GM21381 (cell line): ENCODE measurements around the gene PRDM2.

Source experiments
- ATAC-seq: cut with Tn5 transposase; IDR thresholded peaks from one replicate; pipeline ENCODE4 v1.9.1; 2021; ENCODE audit warnings: mild to moderate bottlenecking, moderate library complexity; ENCODE audit not compliant: unreplicated experiment

The PRDM2 gene

DNA sequence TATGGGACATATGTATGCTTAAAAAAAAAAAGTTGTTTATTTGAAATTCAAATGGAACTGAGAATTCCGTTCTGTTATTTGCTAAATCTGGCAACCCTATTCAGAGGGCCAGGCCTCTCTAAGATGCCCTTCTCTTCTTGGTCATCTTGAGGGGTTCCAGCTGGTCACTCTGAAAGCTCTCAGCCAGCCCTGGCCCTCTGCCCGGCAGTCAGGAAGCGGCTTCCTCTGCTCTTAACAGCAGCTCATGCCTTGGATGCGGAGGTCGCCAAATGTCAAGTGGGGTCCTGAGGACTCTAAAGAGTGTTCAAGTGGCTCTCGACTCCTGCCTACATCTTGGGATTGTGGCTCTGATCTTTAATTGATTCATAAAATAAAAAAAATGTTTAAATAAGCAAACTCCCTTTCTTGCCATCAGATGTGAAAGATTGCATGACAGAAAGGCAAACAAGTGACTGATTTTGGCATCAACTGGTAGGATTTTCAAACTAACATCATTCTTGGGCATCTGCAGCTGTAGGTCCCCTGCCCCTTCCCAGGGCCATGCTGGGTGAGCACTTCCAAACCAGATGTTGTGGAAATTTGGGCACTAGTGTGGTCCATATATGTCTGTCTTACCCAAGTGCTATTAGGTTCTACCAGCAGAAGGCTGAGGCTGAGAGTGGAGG lies 130.8 kb downstream of the PRDM2 start:
- no peak for ATAC-seq

DNA sequence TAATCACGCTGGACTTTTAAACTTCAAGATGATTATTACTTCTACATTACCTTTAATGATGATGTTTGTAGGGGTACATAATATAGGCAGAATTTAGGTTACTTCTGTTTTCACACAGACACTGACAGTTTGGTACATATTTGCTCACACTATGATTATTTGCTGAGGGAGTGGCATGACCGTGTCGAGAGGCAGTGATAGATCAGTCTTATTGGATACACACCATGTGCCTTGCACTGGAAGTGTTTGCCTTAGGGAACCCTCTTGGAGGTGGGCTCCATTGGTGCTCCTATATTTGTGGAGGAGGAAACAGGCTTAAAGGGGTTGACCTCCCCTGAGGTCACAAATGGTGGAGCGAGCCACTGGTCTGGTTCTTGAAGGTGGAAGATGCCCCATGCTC lies 132.1 kb downstream of the PRDM2 start:
- no peak for ATAC-seq

DNA sequence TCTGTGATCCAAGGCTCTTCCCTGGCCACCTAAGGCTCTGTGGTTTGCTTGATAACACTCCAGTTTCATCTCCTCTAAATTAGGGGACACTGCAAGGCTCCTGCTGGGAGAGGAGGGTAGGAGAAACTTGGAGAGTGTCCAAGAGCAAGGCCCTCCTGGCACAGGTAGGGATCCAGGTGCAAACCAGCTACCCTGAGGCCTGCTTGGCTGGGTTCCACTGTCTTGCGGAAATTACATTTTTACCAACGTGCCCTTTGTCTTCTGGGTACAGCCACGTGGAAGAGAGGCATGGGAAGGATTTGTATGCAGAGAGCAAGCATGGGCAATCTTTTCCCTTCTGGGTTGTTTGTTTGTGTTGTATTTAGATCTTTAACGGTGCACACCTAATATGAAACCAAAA lies 132.5 kb downstream of the PRDM2 start:
- ATAC-seq: no peak

DNA sequence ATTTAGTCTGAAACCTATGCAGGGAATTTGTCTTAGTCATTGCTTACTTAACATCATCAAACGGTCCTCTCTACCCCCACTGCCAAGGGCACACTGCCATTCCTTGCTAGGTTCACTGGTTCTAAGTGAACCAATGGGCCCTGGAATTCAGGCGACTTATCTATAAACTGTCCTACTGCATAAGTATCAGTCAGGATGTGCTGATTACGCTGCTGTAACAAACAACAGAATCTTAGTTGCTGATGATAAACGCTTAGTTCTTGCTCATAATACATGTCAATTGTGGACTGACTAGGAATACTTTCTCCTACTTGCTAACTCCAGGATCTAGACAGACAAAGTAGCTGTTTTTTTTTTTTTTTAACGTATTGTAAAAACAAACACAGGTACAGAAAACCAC lies 136.1 kb downstream of the PRDM2 start:
- no peak for ATAC-seq

DNA sequence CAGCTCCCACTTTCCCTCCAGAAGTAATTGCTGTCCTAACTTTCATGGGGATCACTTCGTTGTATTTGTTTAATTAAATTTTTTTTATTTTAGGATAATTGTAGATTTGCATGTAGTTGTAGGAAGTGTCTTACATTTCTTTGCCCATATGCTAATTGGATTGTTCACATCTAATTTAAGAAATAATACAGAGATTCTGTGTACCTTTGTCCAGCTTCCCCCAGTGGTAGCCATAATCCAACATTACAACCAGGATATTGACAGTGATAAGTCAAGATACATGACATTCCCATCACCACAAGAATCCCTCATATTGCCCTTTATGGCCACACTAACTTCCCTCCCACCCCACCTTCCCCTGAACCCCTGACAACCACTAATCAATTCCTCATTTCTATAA lies 136.6 kb downstream of the PRDM2 start:
- no peak for ATAC-seq

DNA sequence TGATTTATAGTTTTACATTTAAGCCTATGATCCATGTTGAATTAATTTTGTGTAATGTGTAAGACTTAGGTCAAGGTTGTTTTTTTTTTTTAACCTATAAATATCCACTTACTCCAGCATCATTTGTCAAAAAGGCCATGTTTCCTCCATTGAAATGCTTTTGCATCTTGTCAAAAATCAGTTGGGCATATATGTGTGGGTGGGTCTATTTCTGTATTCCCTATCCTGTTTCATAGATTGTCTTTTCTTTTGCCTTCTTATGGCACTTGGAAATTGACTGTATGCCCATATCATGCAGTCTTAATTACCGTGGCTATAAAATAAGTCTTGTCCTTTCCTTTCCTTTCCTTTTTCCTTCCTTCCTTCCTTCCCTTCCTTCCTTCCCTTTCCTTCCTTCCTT lies 138.2 kb downstream of the PRDM2 start:
- ATAC-seq: no peak

DNA sequence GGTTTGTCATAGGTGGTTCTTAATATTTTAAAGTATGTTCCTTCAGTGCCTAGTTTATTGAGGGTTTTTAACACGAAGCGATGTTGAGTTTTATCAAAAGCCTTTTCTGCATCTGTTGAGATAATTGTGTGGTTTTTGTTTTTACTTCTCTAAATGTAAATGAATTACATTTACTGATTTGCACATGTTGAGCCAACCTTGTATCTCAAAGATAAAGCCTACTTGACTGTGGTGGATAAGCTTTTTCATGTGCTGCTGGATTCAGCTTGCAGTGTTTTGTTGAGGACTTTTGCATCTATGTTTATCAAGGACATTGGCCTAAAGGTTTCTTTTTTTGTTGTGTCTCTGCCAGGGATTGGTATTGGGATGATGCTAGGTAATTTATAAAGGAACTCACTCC lies 142.5 kb downstream of the PRDM2 start:
- ATAC-seq: no peak

DNA sequence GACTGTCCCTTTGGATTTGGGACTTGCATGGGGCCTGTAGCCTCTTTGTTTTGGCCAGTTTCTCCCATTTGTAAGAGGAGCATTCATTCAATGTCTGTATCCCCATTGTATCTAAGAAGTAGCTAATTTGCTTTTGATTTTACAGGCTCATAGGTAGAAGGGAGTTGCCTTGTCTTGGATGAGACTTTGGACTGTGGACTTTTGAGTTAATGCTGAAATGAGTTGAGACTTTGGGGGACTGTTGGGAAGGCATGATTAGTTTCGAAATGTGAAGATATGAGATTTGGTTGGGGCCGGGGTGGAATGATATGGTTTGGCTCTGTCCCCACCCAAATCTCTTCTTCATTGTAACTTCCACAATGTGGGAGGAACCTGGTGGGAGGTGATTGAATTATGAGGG lies 151.7 kb downstream of the PRDM2 start:
- no peak for ATAC-seq

DNA sequence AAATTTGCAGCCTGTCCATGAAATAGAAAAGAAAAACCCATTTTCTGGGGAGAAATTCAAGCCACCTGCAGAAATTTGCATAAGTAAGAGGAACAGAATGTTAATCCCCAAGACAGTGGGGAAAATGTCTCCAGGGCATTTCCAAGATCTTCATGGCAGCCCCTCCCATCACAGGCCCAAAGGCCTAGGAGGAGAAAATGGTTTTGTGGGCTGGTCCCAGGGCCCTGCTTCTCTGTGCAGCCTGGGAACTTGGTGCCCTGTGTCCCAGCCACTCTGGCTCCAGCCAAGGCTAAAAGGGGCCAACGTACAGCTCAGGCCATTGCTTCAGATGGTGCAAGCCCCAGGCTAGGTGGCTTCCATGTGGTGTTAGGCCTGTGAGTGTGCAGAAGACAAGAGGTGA lies 155.6 kb downstream of the PRDM2 start:
- ATAC-seq: no peak

DNA sequence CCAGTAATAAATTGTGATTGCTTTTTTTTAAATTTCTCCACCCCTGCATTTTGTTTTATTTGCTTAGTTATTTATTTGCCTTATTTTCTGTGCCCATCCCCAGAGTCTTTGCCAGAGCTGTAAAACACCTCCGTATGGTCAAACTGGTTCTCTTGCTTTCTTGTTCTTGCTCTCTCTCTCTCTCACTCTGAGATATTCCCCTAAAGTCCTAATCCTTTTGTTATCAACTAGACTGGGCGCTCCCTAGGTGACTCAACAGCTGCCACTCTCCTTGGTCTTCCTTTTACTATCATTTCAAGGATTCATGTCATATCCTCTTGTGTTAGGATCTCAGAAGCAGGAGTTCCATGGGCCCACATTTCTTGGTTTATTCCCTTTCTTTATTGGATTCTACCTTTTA lies 160.0 kb downstream of the PRDM2 start:
- no peak for ATAC-seq

DNA sequence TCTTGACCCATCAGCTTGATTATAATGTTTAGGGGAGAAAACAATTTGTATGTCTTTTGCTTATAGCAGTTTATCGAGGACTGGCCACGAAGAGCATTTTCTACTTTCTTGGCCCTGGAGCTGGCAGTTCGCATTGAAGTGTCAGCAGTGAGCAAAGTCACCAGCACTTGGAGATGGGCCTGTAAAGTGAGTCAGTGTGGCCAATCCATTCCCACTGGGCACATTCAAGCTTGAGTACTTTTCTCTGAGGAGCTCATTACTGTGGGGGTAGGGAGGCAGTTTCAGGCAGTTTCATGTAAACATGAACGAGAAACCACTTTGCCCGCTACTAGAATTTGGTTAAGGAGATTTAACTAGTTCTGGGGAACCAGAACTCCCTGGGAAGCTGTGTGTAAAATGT lies 164.8 kb downstream of the PRDM2 start:
- no peak for ATAC-seq

DNA sequence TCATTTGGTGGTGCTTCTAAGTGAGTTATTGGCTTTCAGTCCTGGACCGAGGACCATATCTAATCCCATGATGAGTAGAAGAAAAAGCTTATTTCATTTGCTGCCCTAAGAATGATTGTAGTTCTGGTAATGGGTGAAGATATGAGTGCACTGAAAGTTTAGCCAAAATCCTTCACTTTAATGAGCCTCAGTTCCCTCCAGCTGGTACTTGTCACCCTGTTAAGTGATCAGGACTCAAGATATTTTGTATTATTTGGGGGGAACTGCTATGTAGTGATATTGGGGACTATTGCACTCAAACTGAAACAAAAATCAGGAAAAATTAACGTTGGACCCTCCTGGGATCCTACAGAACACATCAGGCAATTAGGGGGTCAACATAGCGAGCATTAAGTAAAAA lies 165.9 kb downstream of the PRDM2 start:
- ATAC-seq: no peak

DNA sequence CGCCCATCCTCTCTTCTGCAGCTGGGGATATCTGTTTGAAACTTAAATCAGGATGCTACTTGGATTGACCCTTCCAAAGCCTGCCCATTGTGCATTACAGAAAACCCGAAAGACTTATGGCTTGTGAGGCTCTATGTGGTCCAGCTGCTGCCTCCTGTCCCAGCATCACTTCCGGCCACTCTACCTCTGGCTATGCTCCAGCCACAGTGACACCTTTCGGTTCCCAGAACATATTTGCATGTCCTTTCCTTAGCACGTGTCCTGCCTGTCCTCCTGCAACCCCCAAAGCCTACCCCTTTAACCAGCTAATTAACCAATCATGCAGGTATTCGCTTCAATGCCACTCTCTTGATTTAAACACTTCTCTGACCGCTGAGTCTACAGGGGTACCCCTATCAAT lies 167.6 kb downstream of the PRDM2 start:
- ATAC-seq: no peak

DNA sequence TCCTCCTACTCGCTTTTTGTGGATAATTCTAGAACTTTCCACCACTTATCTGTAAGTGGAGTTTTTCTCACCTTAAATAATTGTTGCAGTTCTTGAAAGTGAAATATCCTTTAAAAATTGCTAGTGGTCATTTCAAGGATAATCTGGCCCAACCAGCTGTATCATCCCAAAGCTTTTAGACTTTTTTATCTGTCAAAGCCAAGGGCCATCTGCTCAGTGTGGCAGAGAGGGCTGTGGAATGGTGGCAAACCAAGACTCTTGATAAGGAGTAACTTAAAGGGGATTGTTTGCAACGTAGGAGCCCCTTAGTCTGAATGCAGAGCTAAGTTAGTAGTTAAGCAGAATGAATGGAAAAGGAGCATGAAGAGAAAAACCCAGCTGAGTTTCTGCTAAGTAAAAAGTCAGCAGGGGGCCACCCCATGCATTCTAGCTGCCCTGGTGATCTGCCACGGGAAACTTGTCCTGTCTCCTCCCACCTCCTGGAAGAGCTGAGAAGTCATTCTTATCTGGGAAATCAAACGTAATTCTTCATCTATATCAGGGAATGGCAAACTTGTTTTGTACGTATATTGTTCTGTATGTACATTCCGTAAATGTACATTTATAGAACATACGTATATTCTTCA lies 169.3 kb downstream of the PRDM2 start:
- no peak for ATAC-seq

DNA sequence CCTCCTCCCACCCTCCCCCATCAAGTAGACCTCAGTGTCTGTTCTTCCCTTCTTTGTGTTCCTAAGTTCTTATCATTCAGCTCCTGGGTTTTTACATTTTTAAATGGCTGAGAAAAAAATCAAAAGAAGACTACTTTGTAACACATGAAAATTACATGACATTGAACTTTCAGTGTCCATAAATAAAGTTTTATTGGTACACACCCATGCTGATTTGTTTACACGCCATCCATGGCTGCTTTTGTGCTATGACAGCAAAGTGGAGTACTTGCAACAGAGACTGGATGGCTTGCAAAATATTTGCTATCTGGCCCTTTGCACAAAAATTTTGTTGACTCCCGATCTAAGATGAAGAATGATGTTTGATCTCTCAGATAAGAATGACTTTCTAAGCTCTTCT lies 171.4 kb downstream of the PRDM2 start:
- ATAC-seq: no peak

DNA sequence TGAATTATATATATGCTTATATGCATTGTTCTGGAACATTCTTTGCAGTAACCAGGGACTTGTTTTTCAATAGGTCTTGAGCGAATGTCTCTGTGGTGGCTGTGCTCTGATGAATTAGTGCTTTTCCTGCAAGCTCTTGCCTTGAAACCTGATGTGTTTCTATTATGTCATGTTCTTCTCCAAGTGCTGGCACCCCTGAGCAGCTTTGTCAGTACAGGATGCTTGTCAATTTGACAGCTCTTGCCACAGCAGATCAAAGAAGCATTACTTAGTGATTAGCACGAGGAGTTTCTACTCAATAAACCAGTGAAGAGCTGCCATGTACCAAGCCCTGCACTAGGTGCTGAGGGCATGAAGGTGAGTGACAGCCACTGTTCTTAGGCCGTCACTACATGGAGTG lies 171.9 kb downstream of the PRDM2 start:
- ATAC-seq: no peak

DNA sequence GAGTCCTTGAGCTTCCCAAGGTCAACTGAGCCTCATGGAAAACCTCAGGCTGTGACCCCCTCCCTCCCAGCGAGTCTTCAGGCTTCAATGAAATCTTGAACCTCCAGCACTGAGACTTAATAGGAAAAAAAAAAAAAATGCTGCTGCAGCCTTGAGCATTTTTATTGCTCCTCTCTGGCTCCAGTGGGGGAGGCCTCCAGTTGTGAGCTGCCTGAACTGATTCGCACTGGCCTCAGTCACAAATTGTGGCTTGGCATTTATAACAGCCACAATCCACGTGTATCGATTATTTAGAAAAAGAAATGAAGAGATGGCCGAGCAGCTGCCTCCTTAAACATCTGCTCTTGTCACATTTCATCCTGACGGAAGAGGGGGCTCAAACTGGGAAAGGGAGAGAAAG lies 173.0 kb downstream of the PRDM2 start:
- no peak for ATAC-seq
